Measurements from ENCODE around the gene TIMP2.
"Not testable (repeated sequence)": the region's sequence is repeated elsewhere in the genome, so short reads cannot be mapped to it uniquely, and the experiment has no call there.

Gene TIMP2

GRCh38 chr17:78925234-78925633 is at the start of gene TIMP2:
Gene TIMP2, minus strand, starts transcription at chr17:78925387. Its CDS starts 299 bp downstream, at chr17:78925088.
- peak; percentile 26 for DNase-seq (ENCODE audit: low read depth)

GRCh38 chr17:78973792-78974520 is 48.8 kb upstream of the TIMP2 start:
- DNase-seq (ENCODE audit: low read depth), result no peak

- no peak for DNase-seq (ENCODE audit: low read depth)
Observed at GRCh38 chr17:78973196-78973595, 48.0 kb upstream of the TIMP2 start.

- no peak for DNase-seq (ENCODE audit: low read depth)
Observed at GRCh38 chr17:78972507-78973105, 47.4 kb upstream of the TIMP2 start.

GRCh38 chr17:78971756-78972506 is 46.7 kb upstream of the TIMP2 start:
- DNase-seq (ENCODE audit: low read depth), result no peak

- DNase-seq (ENCODE audit: low read depth), result peak; percentile 65
Observed at GRCh38 chr17:78970834-78971755, 45.9 kb upstream of the TIMP2 start.

GRCh38 chr17:78969865-78970264 is 44.7 kb upstream of the TIMP2 start:
- DNase-seq (ENCODE audit: low read depth), result no peak

- DNase-seq (ENCODE audit: low read depth), result no peak
Observed at GRCh38 chr17:78967782-78968362, 42.7 kb upstream of the TIMP2 start.

- no peak for DNase-seq (ENCODE audit: low read depth)
Observed at GRCh38 chr17:78966910-78967600, 41.9 kb upstream of the TIMP2 start.

GRCh38 chr17:78966123-78966813 is 41.1 kb upstream of the TIMP2 start:
- DNase-seq (ENCODE audit: low read depth), result no peak

- DNase-seq (ENCODE audit: low read depth), result no peak
Observed at GRCh38 chr17:78965491-78965924, 40.3 kb upstream of the TIMP2 start.

GRCh38 chr17:78963378-78963777 is 38.2 kb upstream of the TIMP2 start:
- DNase-seq (ENCODE audit: low read depth), result no peak

- not testable (repeated sequence) for DNase-seq (ENCODE audit: low read depth)
Observed at GRCh38 chr17:78962984-78963348, 37.8 kb upstream of the TIMP2 start.

GRCh38 chr17:78962345-78962983 is 37.3 kb upstream of the TIMP2 start:
- no peak for DNase-seq (ENCODE audit: low read depth)

GRCh38 chr17:78961571-78961970 is 36.4 kb upstream of the TIMP2 start:
- no peak for DNase-seq (ENCODE audit: low read depth)

- no peak for DNase-seq (ENCODE audit: low read depth)
Observed at GRCh38 chr17:78960928-78961327, 35.7 kb upstream of the TIMP2 start.

GRCh38 chr17:78959803-78960202 is 34.6 kb upstream of the TIMP2 start:
- DNase-seq (ENCODE audit: low read depth), result no peak

- DNase-seq (ENCODE audit: low read depth), result no peak
Observed at GRCh38 chr17:78958641-78959127, 33.5 kb upstream of the TIMP2 start.

- DNase-seq (ENCODE audit: low read depth), result no peak
Observed at GRCh38 chr17:78957128-78957527, 31.9 kb upstream of the TIMP2 start.

- no peak for DNase-seq (ENCODE audit: low read depth)
Observed at GRCh38 chr17:78956254-78956653, 31.1 kb upstream of the TIMP2 start.
